ENCODE data around the gene PTPRD.

- TF ChIP-seq CTCF (conservative IDR thresholded peaks at IDR 0.05; ENCODE audit: low read depth, low read length) (no peak), POLR2A (IDR thresholded peaks at IDR 0.05; ENCODE audit: low read depth, low read length) (no peak), RAD21 (IDR thresholded peaks at IDR 0.05; ENCODE audit: low read length) (no peak), RCOR1 (IDR thresholded peaks at IDR 0.05; ENCODE audit: insufficient replicate concordance, low read length) (no peak), MXI1 (IDR thresholded peaks at IDR 0.05; ENCODE audit: borderline replicate concordance, low read depth, low read length) (no peak), USF2 (IDR thresholded peaks at IDR 0.05; ENCODE audit: low read depth, low read length) (no peak), RFX5 (IDR thresholded peaks at IDR 0.05; ENCODE audit: low read depth, low read length) (no peak), SMC3 (IDR thresholded peaks at IDR 0.05; ENCODE audit: low read depth, low read length) (no peak), FOS (IDR thresholded peaks at IDR 0.05; ENCODE audit: low read depth, low read length) (no peak), BHLHE40 (IDR thresholded peaks at IDR 0.05; ENCODE audit: low read depth, low read length) (no peak), MAZ (IDR thresholded peaks at IDR 0.05; ENCODE audit: borderline replicate concordance, low read depth, low read length) (no peak), CEBPB (IDR thresholded peaks at IDR 0.05; ENCODE audit: low read depth, low read length) (no peak), CHD1 (IDR thresholded peaks at IDR 0.05; ENCODE audit: low read depth, low read length) (no peak)
These were observed 1504.2 kb downstream of the PTPRD start for GRCh38 chr9:9108641-9109040.
